B cell (primary cell): ENCODE results near the gene ZKSCAN7. TPM values are rescaled to one million over a fixed set of nuclear protein-coding genes. Genes with fewer than 3 reads are reported as not detected.

Experiments
- ATAC-seq: fragments of 200-7000 bp; cut with Tn5 transposase; one replicate; pipeline ENCODE4 v1.10.0; 2021; ENCODE audit warnings: low read depth, mild to moderate bottlenecking, moderate number of reproducible peaks, moderate library complexity
- CTCF ChIA-PET: fragments of 350-600 bp; sonication (Branson Sonifier 250); formaldehyde crosslinking; loops from one replicate; lab custom pipeline; 2021; ENCODE audit warnings: antibody characterized with exemption, inconsistent platforms; lab: Charles Lee
- POLR2A ChIA-PET: fragments of 350-600 bp; sonication (Branson Sonifier 250); formaldehyde crosslinking; loops from one replicate; lab custom pipeline; 2021; ENCODE audit warnings: antibody characterized with exemption; lab: Charles Lee
- DNase-seq: peaks from one replicate; pipeline ENCODE4 v3.0.0; 2013
- H2AFZ ChIP-seq: 2 replicates; pipeline ENCODE4 v1.6.1; 2012; ENCODE audit warnings: mild to moderate bottlenecking, low read depth, low read length; ENCODE audit not compliant: insufficient read depth, poor library complexity, severe bottlenecking
- H3K27ac ChIP-seq, 2 donors: 1 replicate in 1 of 2; 2 replicates in 1 of 2; pipeline ENCODE4 v1.5.1; 2012 to 2013; ENCODE audit warnings: low read length in 2 of 2, mild to moderate bottlenecking in 2 of 2, moderate library complexity in 1 of 2
- H3K27me3 ChIP-seq, 4 experiments: fragments of 200-600 bp in 1 of 4; sonication (generic) in 1 of 4; replicated peaks in 1 of 4; 1 replicate in 2 of 4; 2 replicates in 2 of 4; pipeline versions ENCODE4 v1.6.1 to v1.7.0; 2013 to 2016; ENCODE audit warnings: low read length in 3 of 4, mild to moderate bottlenecking in 2 of 4, mixed read lengths in 1 of 4, moderate library complexity in 1 of 4; ENCODE audit not compliant: insufficient read depth in 4 of 4, control insufficient read depth in 3 of 4; ENCODE audit errors: control extremely low read depth in 1 of 4
- H3K36me3 ChIP-seq, 2 experiments: replicated peaks in 1 of 2; 1 replicate in 1 of 2; 2 replicates in 1 of 2; pipeline versions ENCODE4 v1.6.1 to v1.7.1; 2013; ENCODE audit warnings: low read length in 1 of 2; ENCODE audit not compliant: insufficient read depth in 2 of 2, control insufficient read depth in 1 of 2; ENCODE audit errors: control extremely low read depth in 1 of 2, extremely low read depth in 1 of 2
- H3K4me1 ChIP-seq, 2 donors: fragments of 200-600 bp in 1 of 2; sonication (generic) in 1 of 2; 1 replicate in 1 of 2; 2 replicates in 1 of 2; pipeline versions ENCODE4 v1.5.1 to v1.6.1; 2013 to 2017; ENCODE audit warnings: low read length in 2 of 2; ENCODE audit not compliant: control insufficient read depth in 2 of 2, insufficient read depth in 2 of 2
- H3K4me2 ChIP-seq: replicated peaks from 2 replicates; pipeline ENCODE3; 2012; ENCODE audit warnings: mild to moderate bottlenecking, low read depth, low read length; ENCODE audit not compliant: poor library complexity, severe bottlenecking
- H3K4me3 ChIP-seq, 5 experiments: fragments of 200-600 bp in 1 of 5; sonication (generic) in 1 of 5; 1 replicate in 3 of 5; 2 replicates in 2 of 5; pipeline versions ENCODE4 v1.5.1 to v1.7.0; 2011 to 2016; ENCODE audit warnings: low read length in 4 of 5, mild to moderate bottlenecking in 4 of 5, low read depth in 2 of 5, control low read depth in 1 of 5, moderate library complexity in 1 of 5; ENCODE audit not compliant: insufficient read depth in 1 of 5; ENCODE audit errors: control extremely low read depth in 1 of 5, extremely low read depth in 1 of 5
- H3K79me2 ChIP-seq: fragments of 200-600 bp; sonication (generic); one replicate; pipeline ENCODE4 v1.6.0; 2016; ENCODE audit warnings: low read length; ENCODE audit not compliant: control insufficient read depth, insufficient read depth
- H3K9ac ChIP-seq: fragments of 200-600 bp; sonication (generic); 2 replicates; pipeline ENCODE4 v1.6.1; 2017; ENCODE audit warnings: mild to moderate bottlenecking, low read length, moderate library complexity
- H3K9me3 ChIP-seq, 3 donors: one replicate each; pipeline versions ENCODE4 v1.6.1 to v1.7.1; 2013; ENCODE audit warnings: low read length in 2 of 3; ENCODE audit not compliant: control insufficient read depth in 2 of 3, insufficient read depth in 1 of 3; ENCODE audit errors: control extremely low read depth in 1 of 3
- H4K20me1 ChIP-seq: 2 replicates; pipeline ENCODE4 v1.6.0; 2012; ENCODE audit warnings: mild to moderate bottlenecking, low read length; ENCODE audit not compliant: insufficient read depth, control insufficient read depth, poor library complexity, severe bottlenecking
- H3K27ac Mint-ChIP-seq: one replicate; pipeline ENCODE4 v1.8.0; 2021; ENCODE audit warnings: mixed read lengths
- H3K27me3 Mint-ChIP-seq: one replicate; pipeline ENCODE4 v1.8.0; 2021; ENCODE audit warnings: mixed read lengths
- H3K4me1 Mint-ChIP-seq: one replicate; pipeline ENCODE4 v1.8.0; 2021; ENCODE audit warnings: mixed read lengths
- H3K4me3 Mint-ChIP-seq: one replicate; pipeline ENCODE4 v1.8.0; 2021; ENCODE audit warnings: mixed read lengths
- H3K9me3 Mint-ChIP-seq: one replicate; pipeline ENCODE4 v1.8.0; 2022; ENCODE audit warnings: mixed read lengths; ENCODE audit not compliant: insufficient read depth
- CTCF ChIP-seq: fragments of 200-600 bp; IDR thresholded peaks from one replicate; pipeline ENCODE4 v1.8.0; 2022; ENCODE audit warnings: antibody characterized with exemption, mild to moderate bottlenecking
- EZH2 ChIP-seq: IDR thresholded peaks from 2 replicates; pipeline ENCODE4 v1.6.1; 2012; ENCODE audit warnings: borderline replicate concordance, low read depth, mild to moderate bottlenecking, moderate library complexity, low read length; ENCODE audit not compliant: insufficient read depth, poor library complexity, severe bottlenecking
- WGBS: methylation state at CpG from one replicate; pipeline ENCODE4 v1.1.5; 2013; ENCODE audit warnings: missing lambda C conversion rate; ENCODE audit not compliant: insufficient coverage; 5-methylcytosine and 5-hydroxymethylcytosine counted together
- intact Hi-C: fragments of 100-400 bp; cut with micrococcal nuclease; formaldehyde crosslinking; loops from one replicate; pipeline ENCODE4 v1.10.0; 2022
- polyA plus RNA-seq: library from polyadenylated mRNA; depleted of rRNA; stranded (reverse); fragments of >200 nt; gene quantifications from 2 replicates; pipeline ENCODE4 v1.2.3, GENCODE V29; 2012
- total RNA-seq, 2 donors: library from RNA; stranded (reverse); fragments of 120-200 nt in 1 of 2; gene quantifications; 1 replicate in 1 of 2; 2 replicates in 1 of 2; pipeline versions ENCODE4 v1.2.3 to v1.2.4, GENCODE V29; 2013 to 2022

Gene ZKSCAN7
- total and polyA plus RNA-seq, 2 donors (not counting 1 experiment from before 2014, with no cell fraction given) = 3.4 to 8.5 TPM

GRCh38 chr3:44521721-44522120 lies 33.3 kb upstream of the ZKSCAN7 start:
- peaks cover 27% of the 10 kb centered on the region for H3K27me3 Mint-ChIP-seq
- CTCF ChIA-PET = no interaction called here

GRCh38 chr3:44522494-44522933 lies 32.5 kb upstream of the ZKSCAN7 start:
- Histone ChIP-seq H3K9me3 (no peaks in the 10 kb centered on the region), H4K20me1 (no peaks in the 10 kb centered on the region), H3K4me3 (no peak overlapping the region), H3K36me3 (no peaks in the 10 kb centered on the region), H3K9ac (no peak overlapping the region), H3K27ac (no peak overlapping the region), H3K4me2 (no peak overlapping the region), H2AFZ (no peak overlapping the region), H3K27me3 (peaks cover 0 to 10% (median 2%) of the 10 kb centered on the region in 4 experiments), H3K4me1 (peaks cover 7 to 10% of the 10 kb centered on the region in 2 donors), H3K79me2 (no peaks in the 10 kb centered on the region)
- DNase-seq (no peak), ATAC-seq (no peak)
- ChIA-PET CTCF (interaction anchor here (1.8 kb wide), 1 partner anchor 10 kb away, joined by 7 read pairs; no protein-coding TSS in a partner anchor), POLR2A (no interaction called here)
- TF ChIP-seq EZH2 (no peak), CTCF (no peak)
- no peak overlapping the region for H3K27ac Mint-ChIP-seq
- no peaks in the 10 kb centered on the region for H3K9me3 Mint-ChIP-seq
- intact Hi-C loops = no loop called here
- no peak overlapping the region for H3K4me3 Mint-ChIP-seq
- H3K4me1 Mint-ChIP-seq = peaks cover 8% of the 10 kb centered on the region
- WGBS = 83% methylated on average over 7 of the region's 7 CpGs
- H3K27me3 Mint-ChIP-seq = peaks cover 31% of the 10 kb centered on the region

More at GRCh38 chr3:44521721-44522120, 33.3 kb upstream of the ZKSCAN7 start:
- Histone ChIP-seq H3K4me3 (no peak overlapping the region), H2AFZ (no peak overlapping the region), H3K4me2 (no peak overlapping the region), H3K27me3 (peaks cover 0 to 6% (median 0%) of the 10 kb centered on the region in 4 experiments), H3K79me2 (no peaks in the 10 kb centered on the region), H4K20me1 (no peaks in the 10 kb centered on the region), H3K9me3 (no peaks in the 10 kb centered on the region), H3K36me3 (no peaks in the 10 kb centered on the region), H3K9ac (no peak overlapping the region), H3K4me1 (peaks cover 7 to 13% of the 10 kb centered on the region in 2 donors), H3K27ac (no peak overlapping the region)
- ATAC-seq = no peak
- no peak overlapping the region for H3K27ac Mint-ChIP-seq
- DNase-seq = no peak
- 75% methylated on average over 2 of the region's 3 CpGs for WGBS
- no peak for TF ChIP-seq EZH2
- no peak for TF ChIP-seq CTCF
- peaks cover 11% of the 10 kb centered on the region for H3K4me1 Mint-ChIP-seq
- H3K4me3 Mint-ChIP-seq = no peak overlapping the region
- intact Hi-C loops = no loop called here
- no peaks in the 10 kb centered on the region for H3K9me3 Mint-ChIP-seq
- POLR2A ChIA-PET = no interaction called here
